GM18499 (cell line): ENCODE measurements around the gene TRAPPC1.

ENCODE experiments used
- ATAC-seq: cut with Tn5 transposase; IDR thresholded peaks from one replicate; pipeline ENCODE4 v1.9.1; 2021; ENCODE audit warnings: moderate number of reproducible peaks; ENCODE audit not compliant: insufficient read depth, unreplicated experiment

The TRAPPC1 gene

DNA sequence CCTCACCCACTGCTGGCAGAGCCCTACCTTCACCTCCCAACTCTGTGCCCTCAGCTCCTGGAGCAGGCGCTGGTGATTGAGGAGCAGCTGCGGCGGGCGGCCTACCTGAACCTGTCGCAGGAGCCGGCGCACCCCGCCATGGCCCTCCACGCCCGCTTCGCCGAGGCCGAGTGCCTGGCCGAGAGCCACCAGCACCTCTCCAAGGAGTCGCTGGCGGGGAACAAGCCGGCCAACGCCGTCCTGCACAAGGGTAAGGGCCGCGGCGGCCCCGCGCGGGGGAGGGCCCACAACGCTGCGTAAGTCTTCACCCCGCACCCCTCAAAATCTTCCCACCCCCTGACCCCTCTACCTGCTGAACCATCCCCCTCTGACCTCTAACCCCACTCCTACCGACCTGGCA lies 22.7 kb downstream of the TRAPPC1 start:
- ATAC-seq: no peak

- ATAC-seq: no peak
Observed at GRCh38 chr17:7903154-7904103, 28.3 kb downstream of the TRAPPC1 start.

DNA sequence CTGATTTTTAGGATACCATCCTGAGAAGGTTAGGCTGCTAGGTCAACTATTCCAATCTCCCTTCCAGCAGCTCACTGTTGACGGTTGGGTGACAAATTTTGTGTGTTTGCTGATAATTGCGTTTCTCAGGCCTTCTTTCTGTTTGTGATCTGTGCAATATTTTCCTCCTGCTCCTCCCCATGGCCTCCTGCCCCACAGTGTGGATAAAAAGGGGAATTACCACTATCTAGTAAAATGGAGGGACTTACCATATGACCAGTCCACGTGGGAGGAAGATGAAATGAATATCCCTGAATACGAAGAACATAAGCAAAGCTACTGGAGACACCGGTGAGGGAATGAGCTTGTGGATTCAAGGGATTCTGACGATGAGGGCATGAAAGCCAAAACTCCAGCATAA lies 34.0 kb downstream of the TRAPPC1 start:
- no peak for ATAC-seq

GRCh38 chr17:7897090-7897489 lies 34.7 kb downstream of the TRAPPC1 start:
- ATAC-seq: no peak

DNA sequence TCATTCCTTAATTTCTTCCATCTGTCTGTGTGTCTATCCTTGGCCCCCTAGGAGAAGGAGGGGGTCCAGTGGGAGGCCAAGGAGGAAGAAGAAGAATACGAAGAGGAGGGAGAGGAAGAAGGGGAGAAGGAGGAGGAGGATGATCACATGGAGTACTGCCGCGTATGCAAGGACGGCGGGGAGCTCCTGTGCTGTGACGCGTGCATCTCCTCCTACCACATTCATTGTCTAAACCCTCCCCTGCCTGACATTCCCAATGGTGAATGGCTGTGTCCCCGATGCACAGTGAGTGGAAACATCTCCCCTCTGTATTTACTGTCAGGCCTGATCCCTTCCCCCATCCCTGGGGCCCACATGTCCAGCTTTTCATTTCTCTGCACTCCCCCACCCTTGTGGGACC lies 36.9 kb downstream of the TRAPPC1 start:
- no peak for ATAC-seq

DNA sequence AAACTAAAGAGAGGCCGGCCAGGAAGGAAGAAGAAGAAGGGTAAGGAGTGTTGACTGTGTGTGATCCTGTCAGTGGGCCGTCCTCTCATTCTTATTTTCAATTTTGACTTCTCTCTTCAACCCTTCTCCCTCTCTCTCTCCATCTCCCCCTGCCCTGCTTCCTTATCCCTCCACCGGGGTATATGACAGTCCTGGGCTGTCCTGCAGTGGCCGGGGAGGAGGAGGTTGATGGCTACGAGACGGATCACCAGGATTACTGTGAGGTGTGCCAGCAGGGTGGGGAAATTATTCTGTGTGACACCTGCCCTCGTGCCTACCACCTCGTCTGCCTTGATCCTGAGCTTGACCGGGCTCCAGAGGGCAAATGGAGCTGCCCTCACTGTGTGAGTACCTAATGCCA lies 37.5 kb downstream of the TRAPPC1 start:
- no peak for ATAC-seq

DNA sequence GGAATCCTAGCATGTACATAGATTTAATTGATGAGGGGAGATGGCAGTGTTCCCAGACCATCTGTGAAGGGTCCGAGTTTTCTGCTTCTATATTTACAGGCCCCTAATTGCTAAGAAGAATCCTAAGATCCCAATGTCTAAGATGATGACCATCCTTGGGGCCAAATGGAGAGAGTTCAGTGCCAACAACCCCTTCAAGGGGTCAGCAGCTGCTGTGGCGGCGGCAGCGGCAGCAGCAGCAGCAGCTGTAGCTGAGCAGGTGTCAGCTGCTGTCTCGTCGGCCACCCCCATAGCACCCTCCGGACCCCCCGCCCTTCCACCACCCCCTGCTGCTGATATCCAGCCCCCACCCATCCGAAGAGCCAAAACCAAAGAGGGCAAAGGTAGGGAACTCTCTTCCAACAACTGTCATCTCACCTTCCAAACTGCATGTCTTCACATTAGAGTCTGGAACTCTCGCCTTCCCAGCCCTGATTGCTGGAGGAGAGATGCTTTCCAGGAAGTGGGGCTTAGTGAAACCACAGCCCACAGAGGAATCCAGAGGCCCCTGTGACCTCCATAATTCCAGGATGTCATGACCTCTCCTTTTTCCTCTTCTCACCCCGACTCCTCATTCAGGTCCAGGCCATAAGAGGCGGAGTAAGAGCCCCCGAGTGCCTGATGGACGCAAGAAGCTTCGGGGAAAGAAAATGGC lies 38.4 kb downstream of the TRAPPC1 start:
- ATAC-seq: no peak

- ATAC-seq: no peak
Observed at GRCh38 chr17:7889166-7889955, 42.4 kb downstream of the TRAPPC1 start.

DNA sequence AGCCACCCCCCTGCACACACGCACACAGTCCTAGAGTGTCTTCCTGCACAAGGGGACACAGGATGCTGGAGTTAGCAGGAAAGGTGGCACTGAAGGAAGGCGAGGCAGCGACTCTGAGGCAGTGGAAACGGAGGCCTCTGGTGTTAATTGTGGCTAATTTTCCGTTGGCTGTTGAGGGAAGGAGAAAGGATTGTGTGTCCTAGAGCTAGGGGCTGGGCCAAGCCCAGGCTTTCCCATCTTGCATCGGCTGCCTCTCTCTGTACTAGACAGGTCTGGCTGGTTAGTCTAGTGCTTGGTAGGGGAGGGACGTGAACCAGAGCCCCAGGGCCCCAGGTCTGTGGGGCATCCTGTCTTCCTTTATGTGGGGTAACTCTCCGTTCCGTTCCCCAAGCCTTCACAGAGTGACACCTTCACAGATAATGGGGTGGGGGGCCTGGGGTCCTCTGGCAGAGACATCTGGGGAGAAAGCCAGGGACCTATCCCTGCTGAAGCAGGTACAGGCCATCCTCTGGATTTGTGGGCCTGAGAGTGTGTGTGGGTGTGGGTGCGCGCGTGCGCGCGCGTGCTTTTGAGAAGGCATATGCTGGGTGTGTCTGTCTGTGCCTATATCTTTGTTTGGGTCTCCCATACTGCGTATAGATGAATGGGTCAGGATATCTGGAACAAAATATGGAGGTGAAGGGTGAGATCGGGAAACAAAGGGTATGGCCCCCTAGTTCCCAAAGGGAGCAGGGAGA lies 43.4 kb downstream of the TRAPPC1 start, which contains the start of gene CHD3:
CHD3 (plus strand) TSS at position 606 of the 737 bp plus-strand sequence. CDS start 212 bp downstream, outside the sequence.
- no peak for ATAC-seq

DNA sequence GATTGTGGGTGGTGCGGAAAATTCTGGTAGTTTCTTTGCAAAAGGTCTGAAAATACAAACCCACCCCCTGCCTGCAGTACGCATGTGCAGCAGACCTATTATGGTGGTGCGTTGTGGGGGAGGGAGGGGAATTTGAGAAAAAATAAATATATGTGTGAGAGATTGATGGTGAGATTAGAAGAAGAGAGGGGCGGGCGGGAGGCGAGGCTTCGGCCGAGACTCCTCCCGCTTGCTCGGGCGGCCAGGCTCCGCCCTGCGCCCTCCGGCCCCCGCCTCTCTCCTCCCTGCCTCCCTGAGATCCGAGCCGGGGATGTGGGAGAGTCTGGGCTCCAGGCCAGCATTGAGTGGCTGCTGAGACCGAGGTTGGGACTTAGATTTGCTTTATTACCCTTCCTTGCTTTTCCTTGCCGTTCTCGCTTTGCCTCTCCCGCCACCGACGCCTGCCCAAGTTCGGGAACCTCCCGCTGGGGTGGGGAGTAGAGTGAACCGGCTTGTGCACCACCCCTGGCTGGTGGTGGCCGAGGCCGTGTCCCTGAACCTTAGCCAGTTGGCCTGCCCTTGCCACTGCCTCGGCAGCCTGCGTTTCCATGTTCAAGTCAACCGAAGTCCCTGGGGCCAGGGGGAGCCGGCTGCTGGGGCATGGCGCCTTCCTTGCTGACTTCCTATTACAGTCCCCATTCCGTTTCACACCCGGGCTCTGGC lies 44.1 kb downstream of the TRAPPC1 start:
- ATAC-seq: no peak

DNA sequence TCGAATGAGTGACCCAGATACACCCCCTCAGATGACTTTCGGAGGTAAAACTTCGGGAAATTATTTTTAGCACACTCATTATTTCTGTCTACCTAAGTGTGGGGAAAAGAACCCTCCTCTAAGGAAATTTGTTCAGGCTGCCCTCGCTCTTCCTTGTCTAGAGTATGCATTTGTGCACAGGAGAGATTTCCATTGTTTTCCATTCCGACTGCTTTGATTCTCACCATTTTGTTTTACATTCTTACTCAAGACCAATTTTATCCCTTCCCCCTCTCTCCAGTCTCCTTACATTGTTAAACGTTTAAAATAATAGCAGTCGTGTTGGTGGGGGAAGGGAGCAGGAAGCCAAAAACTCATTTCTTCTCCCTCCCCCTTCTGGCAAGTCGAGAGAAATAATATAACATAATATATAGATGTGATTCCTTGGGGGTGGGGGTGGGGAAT lies 44.7 kb downstream of the TRAPPC1 start:
- no peak for ATAC-seq

GRCh38 chr17:7886227-7887037 lies 45.3 kb downstream of the TRAPPC1 start:
- no peak for ATAC-seq

- no peak for ATAC-seq
Observed at GRCh38 chr17:7885367-7886226, 46.1 kb downstream of the TRAPPC1 start.

DNA sequence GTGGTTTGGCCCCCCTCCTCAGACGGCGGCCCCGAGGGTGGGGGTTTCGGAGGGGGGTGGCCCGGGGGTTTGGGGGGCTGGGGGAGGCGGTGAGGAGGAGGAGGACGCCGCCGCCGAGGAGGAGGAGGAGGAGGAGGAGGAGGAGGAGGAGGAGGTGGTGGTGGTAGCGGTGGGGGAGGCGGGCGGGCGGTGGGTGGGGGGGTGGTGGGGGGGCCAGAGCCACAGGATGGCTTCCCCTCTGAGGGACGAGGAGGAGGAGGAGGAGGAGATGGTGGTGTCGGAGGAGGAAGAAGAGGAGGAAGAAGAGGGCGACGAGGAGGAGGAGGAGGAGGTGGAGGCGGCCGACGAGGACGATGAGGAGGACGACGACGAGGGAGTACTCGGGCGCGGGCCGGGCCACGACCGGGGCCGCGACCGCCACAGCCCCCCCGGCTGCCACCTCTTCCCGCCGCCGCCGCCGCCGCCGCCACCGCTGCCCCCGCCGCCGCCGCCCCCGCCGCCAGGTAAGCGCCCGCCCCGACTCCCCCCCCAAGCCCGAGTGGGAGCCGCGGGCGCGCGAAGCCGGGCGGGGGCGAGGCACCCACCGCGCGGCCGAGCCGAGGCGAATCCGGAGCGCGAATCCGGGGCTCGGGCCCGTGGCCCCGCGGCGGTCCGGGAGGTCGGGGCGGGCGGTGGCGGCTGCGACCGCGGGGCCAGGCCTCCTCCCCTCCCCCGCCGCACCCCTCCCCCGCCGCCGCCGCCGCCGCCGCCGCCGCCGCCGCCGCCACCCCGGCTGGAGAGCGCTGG lies 47.0 kb downstream of the TRAPPC1 start:
- ATAC-seq: no peak

DNA sequence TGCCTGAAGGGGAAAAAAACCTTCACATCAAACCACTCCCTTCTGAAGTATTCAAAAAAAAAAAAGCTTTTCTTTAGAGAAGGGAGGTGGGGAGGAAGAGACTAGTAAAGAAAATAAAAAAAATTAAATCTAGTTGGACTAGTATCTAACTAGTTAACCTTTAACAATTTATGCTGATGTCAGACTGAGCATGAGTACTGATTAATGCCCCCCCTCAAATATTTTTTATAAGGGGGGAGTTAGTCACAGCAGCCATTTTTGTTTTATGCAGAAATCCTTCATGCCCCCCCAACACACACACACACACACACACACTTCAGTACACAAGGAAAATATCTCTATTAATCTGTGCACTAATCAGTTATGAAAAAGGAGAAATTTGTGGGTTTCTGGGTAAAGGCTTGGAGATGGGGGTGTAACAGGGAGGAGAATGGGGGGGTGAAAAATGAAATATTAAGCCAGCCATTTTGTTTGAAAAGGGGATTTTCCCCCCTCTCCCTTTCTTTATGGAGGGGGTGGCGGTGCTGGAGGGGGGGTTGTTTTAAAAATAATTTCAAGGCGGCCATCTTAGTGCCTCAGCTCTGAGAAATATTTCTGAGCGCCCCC lies 47.9 kb downstream of the TRAPPC1 start:
- no peak for ATAC-seq

GRCh38 chr17:7882629-7883028 lies 49.1 kb downstream of the TRAPPC1 start:
- no peak for ATAC-seq
